KOPT-K1 (cell line): ENCODE measurements around the gene GSTM3.

ENCODE experiments used
- H3K27ac ChIP-seq: fragments of 200-600 bp; sonication (generic); 2 replicates; pipeline ENCODE4 v1.5.1; 2016; ENCODE audit warnings: antibody characterized with exemption, mild to moderate bottlenecking, low read depth, low read length; ENCODE audit not compliant: poor library complexity, severe bottlenecking
- H3K36me3 ChIP-seq: fragments of 200-600 bp; sonication (generic); 2 replicates; pipeline ENCODE4 v1.5.1; 2017; ENCODE audit warnings: antibody characterized with exemption, mild to moderate bottlenecking, low read length, moderate library complexity; ENCODE audit not compliant: insufficient read depth
- H3K9me3 ChIP-seq: fragments of 200-600 bp; sonication (generic); 2 replicates; pipeline ENCODE4 v1.5.1; 2017; ENCODE audit warnings: antibody characterized with exemption, low read length, mild to moderate bottlenecking; ENCODE audit not compliant: insufficient read depth, poor library complexity, severe bottlenecking

GSTM3 gene

DNA sequence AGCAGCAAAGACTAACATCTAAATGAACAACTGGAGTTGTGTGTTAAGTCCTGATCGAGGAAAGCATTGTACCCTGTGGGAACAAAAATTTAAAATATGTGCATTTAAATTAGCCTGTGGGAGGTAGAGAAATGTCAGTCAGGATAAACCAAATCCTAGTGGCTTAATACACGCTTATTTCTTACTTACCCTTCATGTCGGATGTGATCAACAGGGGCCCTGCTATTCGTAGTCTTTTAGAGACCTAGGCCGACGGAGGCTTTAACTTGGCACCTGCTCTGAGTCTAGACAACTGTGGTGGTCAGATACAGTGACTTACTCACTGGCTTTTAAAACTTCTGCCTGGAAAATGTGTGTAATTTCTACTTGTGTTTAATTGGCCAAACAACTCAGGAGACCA, 10.2 kb downstream of the GSTM3 start:
- Histone ChIP-seq H3K27ac (no peak overlapping the region), H3K9me3 (peaks cover 1% of the 10 kb centered on the region), H3K36me3 (no peaks in the 10 kb centered on the region)

DNA sequence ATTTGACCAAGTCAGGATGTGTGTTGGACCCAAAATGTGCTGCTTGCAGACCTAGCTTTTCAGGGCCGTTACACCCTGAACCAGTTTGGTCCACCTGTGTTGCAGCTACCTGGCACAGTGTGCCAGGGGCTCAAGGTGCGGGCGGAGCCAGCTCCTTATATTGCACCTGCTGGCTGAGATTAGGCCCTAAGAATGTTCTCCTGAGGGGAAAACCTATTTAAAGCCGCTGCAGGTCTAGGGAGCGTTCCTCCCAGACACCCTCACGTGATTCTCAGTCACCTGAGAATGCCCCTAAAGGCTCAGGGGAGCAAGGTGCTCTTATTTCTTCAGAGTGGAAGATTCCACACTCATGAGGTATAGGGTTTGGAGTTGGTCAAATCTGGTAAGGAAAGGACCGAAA, 12.0 kb downstream of the GSTM3 start:
- H3K36me3 ChIP-seq = no peaks in the 10 kb centered on the region
- H3K27ac ChIP-seq = no peak overlapping the region
- H3K9me3 ChIP-seq = peaks cover 3% of the 10 kb centered on the region

DNA sequence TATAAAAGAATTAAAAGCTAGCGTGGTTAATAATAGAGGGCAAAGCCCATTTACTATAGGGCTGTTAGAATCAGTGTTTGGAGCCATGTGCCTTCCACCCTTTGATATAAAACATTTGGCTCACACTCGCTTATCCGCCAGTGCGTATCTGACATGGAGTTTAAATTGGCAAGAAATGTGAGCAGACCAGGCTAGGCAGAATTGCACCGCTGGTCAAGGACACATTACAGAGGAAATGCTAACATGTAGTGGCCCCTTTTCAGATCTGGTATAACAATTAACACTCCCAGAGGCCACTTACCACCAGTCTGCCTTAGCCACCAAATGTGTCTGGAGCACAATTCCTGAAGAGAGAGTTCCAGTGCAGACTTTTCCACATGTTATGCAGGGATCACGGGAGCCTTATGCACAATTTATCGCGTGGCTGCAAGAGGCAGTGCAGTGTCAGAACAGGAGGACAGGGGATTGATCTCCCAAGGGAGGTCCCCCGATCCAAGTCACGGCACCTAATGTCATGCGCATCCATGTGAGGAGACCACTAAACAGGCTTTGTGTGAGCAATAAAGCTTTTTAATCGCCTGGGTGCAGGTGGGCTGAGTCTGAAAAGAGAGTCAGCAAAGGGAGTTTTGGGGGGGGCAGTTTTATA, 14.0 kb downstream of the GSTM3 start:
- Histone ChIP-seq H3K27ac (no peak overlapping the region), H3K9me3 (peaks cover 3% of the 10 kb centered on the region), H3K36me3 (no peaks in the 10 kb centered on the region)

DNA sequence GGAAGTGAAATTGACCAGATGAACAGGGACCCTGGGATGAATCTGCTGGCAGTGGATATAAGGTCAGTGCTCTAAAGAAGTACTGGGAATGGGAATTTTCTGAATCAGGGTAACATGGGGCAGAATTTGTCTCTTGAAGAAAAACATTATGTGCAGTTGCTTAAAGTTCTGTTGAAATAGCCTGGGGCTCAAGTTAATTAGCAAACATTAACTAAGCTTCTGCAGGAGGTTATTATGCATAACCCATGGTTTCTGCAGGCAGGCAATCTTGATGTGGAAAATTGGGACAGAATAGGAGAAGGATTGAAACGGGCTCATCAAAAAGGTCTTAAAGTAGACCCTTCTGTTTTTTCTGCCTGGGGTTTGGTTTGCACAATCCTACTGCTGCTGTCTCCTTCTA, 14.8 kb downstream of the GSTM3 start:
- Histone ChIP-seq H3K36me3 (no peaks in the 10 kb centered on the region), H3K9me3 (peaks cover 3% of the 10 kb centered on the region), H3K27ac (no peak overlapping the region)

DNA sequence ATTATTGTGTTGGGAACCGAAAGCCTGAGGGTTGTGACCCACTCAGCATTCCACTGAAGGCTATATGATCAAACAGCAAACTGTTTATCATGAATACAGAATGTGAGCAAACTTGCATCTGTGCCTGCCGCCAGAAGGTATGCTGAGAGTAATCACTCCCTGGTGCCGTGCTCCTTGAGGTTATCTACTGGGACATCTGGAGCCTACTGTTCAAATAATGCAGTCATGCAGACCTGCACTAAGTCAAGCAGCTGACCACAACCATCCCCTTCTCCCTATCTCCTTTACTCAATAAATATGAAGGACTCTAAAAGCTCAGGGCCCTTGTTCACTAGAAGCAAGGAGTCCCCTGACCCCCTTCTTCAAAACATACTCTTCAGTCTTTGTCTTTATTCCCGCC, 15.3 kb downstream of the GSTM3 start:
- Histone ChIP-seq H3K36me3 (no peaks in the 10 kb centered on the region), H3K27ac (no peak overlapping the region), H3K9me3 (peaks cover 3% of the 10 kb centered on the region)

DNA sequence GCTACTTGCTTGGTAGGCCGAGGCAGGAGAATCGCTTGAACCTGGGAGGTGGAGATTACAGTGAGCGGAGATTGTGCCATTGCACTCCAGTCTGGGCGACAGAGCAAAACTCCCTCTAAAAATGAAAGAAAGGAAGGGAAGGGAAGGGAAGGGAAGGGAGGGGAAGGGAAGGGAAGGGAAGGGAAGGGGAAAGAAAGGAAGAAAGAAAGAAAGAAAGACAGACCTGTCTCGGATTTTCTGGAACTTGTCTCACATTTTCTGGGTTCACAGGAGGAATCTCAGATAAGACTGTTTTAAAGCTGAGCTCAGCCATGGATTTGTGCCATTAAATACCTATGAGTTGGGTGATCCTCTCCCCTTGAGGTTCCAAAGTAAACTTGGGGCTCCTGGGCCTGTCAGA, 15.9 kb downstream of the GSTM3 start:
- H3K9me3 ChIP-seq = peaks cover 3% of the 10 kb centered on the region
- no peaks in the 10 kb centered on the region for H3K36me3 ChIP-seq
- H3K27ac ChIP-seq = no peak overlapping the region

DNA sequence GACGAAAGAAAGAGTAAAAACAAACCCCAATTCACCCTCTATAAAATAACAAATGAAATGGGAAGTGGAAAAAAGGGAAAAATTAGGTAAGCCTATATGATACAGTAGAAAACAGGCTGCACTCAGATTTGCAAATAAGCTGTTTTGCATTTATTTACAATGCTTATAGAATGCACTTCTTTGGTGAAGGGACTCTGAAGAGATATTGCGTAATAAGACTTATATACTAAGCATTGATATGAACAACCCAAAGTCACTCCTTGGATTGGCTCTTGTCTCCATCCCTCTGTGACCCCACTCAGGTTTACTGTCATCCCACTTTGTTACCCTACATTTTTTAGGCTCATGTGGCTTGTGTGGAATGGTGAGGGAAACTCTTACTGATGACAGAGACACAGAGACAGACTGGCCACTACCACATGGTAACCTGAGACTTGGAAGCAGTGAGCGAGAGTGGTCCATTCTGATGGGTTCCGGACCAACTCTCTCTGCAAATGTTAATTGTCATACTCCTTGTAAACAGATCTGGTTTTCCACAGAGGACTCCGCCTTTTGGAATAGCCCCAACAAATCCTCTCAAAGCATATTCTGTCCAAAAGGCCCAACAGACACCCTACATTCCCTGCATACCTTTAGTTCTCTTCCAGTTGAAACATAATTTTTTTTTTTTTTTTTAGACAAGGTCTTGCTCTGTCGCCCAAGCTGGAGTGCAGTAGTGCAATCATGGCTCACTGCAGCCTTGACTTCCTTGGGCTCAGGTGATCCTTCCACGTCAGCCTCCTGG, 17.7 kb downstream of the GSTM3 start:
- Histone ChIP-seq H3K27ac (no peak overlapping the region), H3K36me3 (no peaks in the 10 kb centered on the region), H3K9me3 (peaks cover 3% of the 10 kb centered on the region)

DNA sequence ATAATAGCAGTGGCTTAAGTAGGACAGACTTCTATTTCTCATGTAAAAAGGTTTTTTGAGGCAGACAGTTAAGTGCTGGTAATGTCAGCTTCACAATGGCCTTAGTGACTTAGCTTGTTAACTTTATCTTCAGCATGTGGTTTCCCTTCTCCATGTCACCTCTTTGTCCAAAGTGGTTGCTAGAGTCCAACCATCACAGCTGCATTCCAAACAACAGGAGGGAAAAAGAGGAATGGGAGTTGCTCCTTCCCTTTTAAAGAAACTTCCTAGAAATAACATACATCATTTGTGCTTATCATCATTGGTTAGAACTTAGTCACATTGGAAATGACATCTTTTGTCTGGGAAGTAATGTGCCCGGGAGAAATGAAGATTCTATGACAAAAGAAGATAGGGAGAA, 18.9 kb downstream of the GSTM3 start:
- Histone ChIP-seq H3K9me3 (peaks cover 3% of the 10 kb centered on the region), H3K36me3 (no peaks in the 10 kb centered on the region), H3K27ac (no peak overlapping the region)

DNA sequence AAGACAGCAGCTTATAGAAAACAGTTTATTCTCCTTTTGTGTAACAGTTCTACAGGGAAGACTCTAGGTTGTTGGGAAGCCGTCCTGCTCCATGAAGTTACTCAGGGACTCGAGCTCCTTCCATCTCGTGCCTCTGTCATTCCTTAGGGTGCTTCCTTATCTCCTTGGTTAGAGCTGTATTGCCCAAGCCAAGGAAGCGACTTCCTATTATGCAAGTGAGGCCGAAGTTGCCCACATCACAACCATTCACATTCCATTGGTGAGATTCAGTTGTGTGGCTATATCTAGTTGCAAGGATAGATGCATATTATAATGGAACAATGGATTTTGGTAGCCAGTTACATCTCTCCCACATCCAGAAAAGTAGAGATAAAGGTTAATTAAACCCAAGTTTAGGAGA, 19.8 kb downstream of the GSTM3 start:
- no peaks in the 10 kb centered on the region for H3K36me3 ChIP-seq
- H3K27ac ChIP-seq = no peak overlapping the region
- peaks cover 3% of the 10 kb centered on the region for H3K9me3 ChIP-seq

DNA sequence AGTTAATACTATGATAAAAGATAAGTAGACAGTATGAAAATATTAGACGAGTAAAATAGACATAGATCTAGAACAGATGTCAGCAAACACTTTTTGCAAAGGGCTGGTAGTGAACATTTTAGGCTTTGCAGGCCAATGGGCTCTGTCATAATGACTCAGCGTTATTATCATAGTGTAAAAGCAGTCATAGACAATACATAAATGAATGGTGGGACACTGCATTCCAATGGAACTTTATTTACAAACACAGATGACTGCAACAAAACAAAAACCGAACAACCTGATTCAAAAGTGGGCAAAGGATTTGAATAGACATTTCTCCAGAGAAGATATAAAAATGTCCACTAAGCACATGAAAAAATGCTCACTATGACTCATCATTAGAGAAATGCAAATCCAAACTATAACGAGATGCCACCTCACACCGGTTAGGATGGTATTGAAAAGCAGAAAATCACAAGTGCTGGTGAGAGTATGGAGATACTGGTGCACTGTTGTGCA, 21.5 kb downstream of the GSTM3 start:
- no peak overlapping the region for H3K27ac ChIP-seq

DNA sequence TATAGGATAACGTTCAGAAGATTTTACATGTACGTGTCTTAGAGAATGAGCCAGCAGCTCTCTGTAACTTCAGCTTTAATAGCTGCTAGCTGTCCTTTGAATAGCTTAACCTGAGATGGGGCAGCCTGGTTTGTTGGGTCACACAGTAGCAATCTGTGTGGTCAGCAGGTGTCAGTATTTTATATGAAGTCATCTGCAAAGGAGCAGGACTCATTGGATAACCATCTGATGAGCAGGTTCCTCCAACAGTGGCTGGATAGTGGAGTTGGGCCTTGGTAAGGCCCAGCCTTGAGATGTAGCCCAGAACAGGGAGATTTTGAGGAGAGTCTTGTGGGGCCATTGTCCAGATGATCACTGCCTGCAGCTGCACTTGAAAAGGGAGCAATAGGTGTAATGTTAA, 22.3 kb downstream of the GSTM3 start:
- Histone ChIP-seq H3K9me3 (no peaks in the 10 kb centered on the region), H3K36me3 (no peaks in the 10 kb centered on the region), H3K27ac (no peak overlapping the region)

More for the DNA sequence above, 21.5 kb downstream of the GSTM3 start:
- Histone ChIP-seq H3K9me3 (no peaks in the 10 kb centered on the region), H3K36me3 (no peaks in the 10 kb centered on the region)

DNA sequence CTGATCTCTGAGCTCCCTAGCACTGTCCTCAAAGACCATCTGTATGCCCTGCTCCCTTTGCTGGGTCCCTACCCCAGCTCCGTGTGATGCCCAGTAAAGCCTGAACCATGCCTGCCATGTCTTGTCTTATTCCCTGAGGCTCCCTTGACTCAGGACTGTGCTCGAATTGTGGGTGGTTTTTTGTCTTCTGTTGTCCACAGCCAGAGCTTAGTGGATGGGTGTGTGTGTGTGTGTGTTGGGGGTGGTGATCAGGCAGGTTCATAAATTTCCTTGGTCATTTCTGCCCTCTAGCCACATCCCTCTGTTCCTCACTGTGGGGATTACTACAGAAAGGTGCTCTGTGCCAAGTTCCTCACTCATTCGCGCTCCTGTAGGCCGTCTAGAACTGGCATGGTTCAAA, 23.1 kb downstream of the GSTM3 start:
- no peak overlapping the region for H3K27ac ChIP-seq
- no peaks in the 10 kb centered on the region for H3K36me3 ChIP-seq
- H3K9me3 ChIP-seq = no peaks in the 10 kb centered on the region

DNA sequence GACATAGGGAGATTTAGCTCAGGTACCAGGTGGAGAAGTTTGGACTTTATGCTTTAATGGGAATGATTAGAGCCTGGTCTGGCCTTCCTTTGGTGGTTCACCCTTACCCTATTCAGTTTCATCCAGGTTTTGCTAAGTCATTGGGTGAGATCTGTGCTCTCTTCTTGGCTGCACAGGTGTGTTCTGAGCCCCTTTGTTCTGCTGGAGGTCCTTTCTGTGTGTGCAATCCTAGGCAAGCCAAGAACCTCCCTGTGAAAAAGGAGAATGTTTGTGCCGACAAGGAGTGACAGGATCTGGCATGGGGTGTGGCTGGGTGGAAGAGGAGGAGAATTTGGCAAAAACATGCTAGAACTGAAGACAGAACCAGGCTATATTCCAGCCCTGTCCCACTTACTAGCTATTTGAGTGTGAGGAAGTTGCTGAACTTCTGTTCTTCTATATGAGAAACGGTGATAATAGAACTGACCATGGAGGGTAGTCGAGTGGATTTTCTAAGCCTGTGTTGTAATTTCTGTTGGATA, 24.2 kb downstream of the GSTM3 start:
- H3K9me3 ChIP-seq = no peaks in the 10 kb centered on the region
- no peak overlapping the region for H3K27ac ChIP-seq
- no peaks in the 10 kb centered on the region for H3K36me3 ChIP-seq

DNA sequence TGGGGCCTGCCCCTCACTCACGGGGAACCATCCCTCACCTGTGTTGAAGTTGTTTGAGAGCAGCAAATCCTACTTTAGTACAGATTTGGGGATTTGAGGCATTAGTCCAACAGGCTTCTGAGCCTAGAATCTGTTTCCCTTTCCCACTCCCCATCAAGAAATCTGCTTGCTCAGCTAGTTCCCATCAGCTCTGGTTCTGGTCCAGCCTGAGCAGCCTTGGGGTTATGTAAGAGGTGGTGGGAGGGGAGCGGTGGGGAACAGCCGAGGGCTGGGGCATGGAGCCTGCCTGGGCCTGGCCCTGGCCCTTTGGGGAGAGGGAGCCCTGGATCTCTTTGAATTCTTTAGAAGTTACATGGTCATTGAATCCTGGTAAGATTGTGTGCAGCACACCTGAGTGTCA, 24.7 kb downstream of the GSTM3 start:
- Histone ChIP-seq H3K27ac (no peak overlapping the region), H3K36me3 (no peaks in the 10 kb centered on the region), H3K9me3 (no peaks in the 10 kb centered on the region)

DNA sequence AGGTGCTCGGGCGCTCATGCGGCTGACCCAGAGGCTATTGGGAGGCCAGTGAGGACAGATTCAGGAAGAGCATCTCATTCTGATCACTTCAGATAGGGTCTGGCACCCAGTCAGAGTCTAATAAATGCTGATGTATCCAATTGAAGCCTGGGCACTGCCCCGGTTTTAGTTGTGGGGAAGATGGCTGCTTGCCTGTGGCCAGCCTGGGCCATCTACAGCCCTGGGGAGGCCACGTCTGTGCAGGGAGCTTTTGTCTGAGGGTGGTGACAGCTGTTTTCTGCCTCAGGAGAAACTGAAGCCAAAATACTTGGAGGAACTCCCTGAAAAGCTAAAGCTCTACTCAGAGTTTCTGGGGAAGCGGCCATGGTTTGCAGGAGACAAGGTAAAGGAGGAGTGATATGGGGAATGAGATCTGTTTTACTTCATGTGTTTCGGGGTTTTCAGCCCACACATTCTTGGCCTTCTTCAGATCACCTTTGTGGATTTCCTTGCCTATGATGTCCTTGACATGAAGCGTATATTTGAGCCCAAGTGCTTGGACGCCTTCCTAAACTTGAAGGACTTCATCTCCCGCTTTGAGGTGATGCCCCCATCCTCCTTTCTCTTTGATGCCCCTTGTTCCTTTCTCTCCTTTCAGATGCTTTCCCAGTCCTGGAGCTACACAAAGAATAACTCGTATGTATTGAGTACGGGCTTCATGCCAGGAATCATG, 26.0 kb downstream of the GSTM3 start:
- Histone ChIP-seq H3K9me3 (no peaks in the 10 kb centered on the region), H3K27ac (no peak overlapping the region), H3K36me3 (no peaks in the 10 kb centered on the region)
